Gastrocnemius medialis (tissue), 4 donors: Measurements from ENCODE around the gene LRRC4C.

ENCODE experiments used
- POLR2A ChIP-seq, 2 donors: fragments of 450-650 bp; IDR thresholded peaks; one replicate each; pipeline ENCODE4 v1.6.1; 2017; ENCODE audit warnings: antibody characterized with exemption in 2 of 2, mild to moderate bottlenecking in 2 of 2, moderate library complexity in 2 of 2
- TF ChIP-seq, protein P1 (sequence below), 5 experiments: fragments of 450-650 bp in 3 of 5; fragments of 200-600 bp in 2 of 5; sonication (generic) in 2 of 5; IDR thresholded peaks in 4 of 5; conservative IDR thresholded peaks in 1 of 5; 1 replicate in 4 of 5; 2 replicates in 1 of 5; pipeline ENCODE4 v1.5.1; 2016 to 2019; ENCODE audit warnings: antibody characterized with exemption in 5 of 5, mild to moderate bottlenecking in 3 of 5, moderate library complexity in 3 of 5

DNA sequence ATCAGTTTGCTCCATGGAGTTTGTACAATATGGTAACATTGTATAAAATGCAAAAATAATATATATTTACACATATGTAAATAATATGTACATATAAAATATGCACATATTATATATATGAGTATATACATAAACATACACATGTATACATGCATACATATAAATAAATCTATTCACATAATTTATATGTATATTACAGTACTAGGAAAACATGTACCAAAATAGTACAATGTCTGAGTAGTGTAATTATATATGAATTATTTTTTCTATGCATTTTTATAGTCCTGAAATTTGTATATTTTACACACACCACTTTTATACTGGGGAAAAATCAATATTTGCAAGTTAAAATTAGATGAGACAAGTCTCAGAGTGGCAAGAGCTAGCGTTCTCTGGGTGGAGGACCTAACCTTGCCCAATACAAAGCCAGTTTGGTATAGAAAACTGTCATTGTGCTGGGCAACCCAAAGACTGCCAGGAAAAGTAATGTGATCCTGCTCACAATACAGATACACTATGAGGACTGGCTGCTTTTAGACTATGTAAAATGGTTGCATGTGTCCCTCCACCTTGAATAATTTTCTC lies 889.4 kb downstream of the LRRC4C start:
- TF ChIP-seq POLR2A (IDR thresholded peaks at IDR 0.05), result no peak
- TF ChIP-seq, protein P1, sequence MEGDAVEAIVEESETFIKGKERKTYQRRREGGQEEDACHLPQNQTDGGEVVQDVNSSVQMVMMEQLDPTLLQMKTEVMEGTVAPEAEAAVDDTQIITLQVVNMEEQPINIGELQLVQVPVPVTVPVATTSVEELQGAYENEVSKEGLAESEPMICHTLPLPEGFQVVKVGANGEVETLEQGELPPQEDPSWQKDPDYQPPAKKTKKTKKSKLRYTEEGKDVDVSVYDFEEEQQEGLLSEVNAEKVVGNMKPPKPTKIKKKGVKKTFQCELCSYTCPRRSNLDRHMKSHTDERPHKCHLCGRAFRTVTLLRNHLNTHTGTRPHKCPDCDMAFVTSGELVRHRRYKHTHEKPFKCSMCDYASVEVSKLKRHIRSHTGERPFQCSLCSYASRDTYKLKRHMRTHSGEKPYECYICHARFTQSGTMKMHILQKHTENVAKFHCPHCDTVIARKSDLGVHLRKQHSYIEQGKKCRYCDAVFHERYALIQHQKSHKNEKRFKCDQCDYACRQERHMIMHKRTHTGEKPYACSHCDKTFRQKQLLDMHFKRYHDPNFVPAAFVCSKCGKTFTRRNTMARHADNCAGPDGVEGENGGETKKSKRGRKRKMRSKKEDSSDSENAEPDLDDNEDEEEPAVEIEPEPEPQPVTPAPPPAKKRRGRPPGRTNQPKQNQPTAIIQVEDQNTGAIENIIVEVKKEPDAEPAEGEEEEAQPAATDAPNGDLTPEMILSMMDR (IDR thresholded peaks at IDR 0.05 in 4 of 5, conservative IDR thresholded peaks at IDR 0.05 in 1 of 5), result no peak
